WTC11 (cell line): ENCODE results near the gene GJA5. TPM values are rescaled to one million over a fixed set of nuclear protein-coding genes. Genes with fewer than 3 reads are reported as not detected.

ENCODE experiments used
- ATAC-seq: fragments of 200-7000 bp; cut with Tn5 transposase; 2 replicates; pipeline ENCODE4 v1.10.0; 2021; ENCODE audit warnings: mild to moderate bottlenecking, moderate library complexity
- CTCF ChIA-PET: fragments of 300-600 bp; sonication (Branson Sonifier 250); formaldehyde crosslinking; loops from one replicate; lab custom pipeline; 2021; ENCODE audit warnings: antibody characterized with exemption; lab: Charles Lee
- POLR2A ChIA-PET: fragments of 350-600 bp; sonication (Branson Sonifier 250); formaldehyde crosslinking; loops from one replicate; lab custom pipeline; 2021; ENCODE audit warnings: antibody characterized with exemption; lab: Charles Lee
- DNase-seq: peaks from one replicate; pipeline ENCODE4 v3.0.0; 2021; ENCODE audit warnings: low spot score
- H3K27ac Mint-ChIP-seq: 2 replicates; pipeline ENCODE4 v1.8.0; 2021; ENCODE audit warnings: mixed read lengths
- H3K27me3 Mint-ChIP-seq: 2 replicates; pipeline ENCODE4 v1.8.0; 2021; ENCODE audit warnings: low read depth, mild to moderate bottlenecking, moderate library complexity, mixed read lengths
- H3K36me3 Mint-ChIP-seq: 2 replicates; pipeline ENCODE4 v1.8.0; 2021; ENCODE audit warnings: mixed read lengths
- H3K4me1 Mint-ChIP-seq: 2 replicates; pipeline ENCODE4 v1.8.0; 2022; ENCODE audit warnings: mixed read lengths
- H3K4me3 Mint-ChIP-seq: 2 replicates; pipeline ENCODE4 v1.8.0; 2021; ENCODE audit warnings: mild to moderate bottlenecking, moderate library complexity, mixed read lengths
- H3K9me3 Mint-ChIP-seq: 2 replicates; pipeline ENCODE4 v1.8.0; 2021; ENCODE audit warnings: mixed read lengths
- GTF2I ChIP-seq: fragments of 250-450 bp; sonication (Bioruptor Pico); conservative IDR thresholded peaks from 2 replicates; pipeline ENCODE4 v1.4.0; 2021; ENCODE audit warnings: mild to moderate bottlenecking
- MXD4 ChIP-seq: fragments of 250-450 bp; sonication (Bioruptor Pico); IDR thresholded peaks from 2 replicates; pipeline ENCODE4 v1.8.0; 2021; ENCODE audit warnings: mild to moderate bottlenecking, moderate library complexity, borderline replicate concordance
- MYBL2 ChIP-seq: sonication (generic); formaldehyde crosslinking; IDR thresholded peaks from 2 replicates; pipeline ENCODE4 v1.8.1; 2023; ENCODE audit warnings: mild to moderate bottlenecking, moderate library complexity, missing genetic modification reagents
- NR1H2 ChIP-seq: sonication (generic); formaldehyde crosslinking; IDR thresholded peaks from 2 replicates; pipeline ENCODE4 v1.9.0; 2021; ENCODE audit warnings: mild to moderate bottlenecking, moderate library complexity, missing genetic modification reagents
- NR2C2 ChIP-seq: sonication (generic); formaldehyde crosslinking; IDR thresholded peaks from 2 replicates; pipeline ENCODE4 v1.8.0; 2022; ENCODE audit warnings: mild to moderate bottlenecking, missing genetic modification reagents
- NR3C1 ChIP-seq: sonication (generic); formaldehyde crosslinking; conservative IDR thresholded peaks from 2 replicates; pipeline ENCODE4 v1.8.1; 2023; ENCODE audit warnings: low read depth, mild to moderate bottlenecking, missing genetic modification reagents
- OVOL2 ChIP-seq: fragments of 250-450 bp; sonication (Bioruptor Pico); IDR thresholded peaks from 2 replicates; pipeline ENCODE4 v1.9.0; 2021; ENCODE audit warnings: mild to moderate bottlenecking, borderline replicate concordance
- PRRX2 ChIP-seq: fragments of 250-450 bp; sonication (Bioruptor Pico); IDR thresholded peaks from 2 replicates; pipeline ENCODE4 v1.8.0; 2021; ENCODE audit warnings: mild to moderate bottlenecking
- RELA ChIP-seq: sonication (generic); formaldehyde crosslinking; IDR thresholded peaks from 2 replicates; pipeline ENCODE4 v1.8.1; 2022; ENCODE audit warnings: missing genetic modification reagents, mild to moderate bottlenecking, borderline replicate concordance
- RORB ChIP-seq: fragments of 250-450 bp; sonication (Bioruptor Pico); IDR thresholded peaks from 2 replicates; pipeline ENCODE4 v1.9.0; 2021; ENCODE audit warnings: mild to moderate bottlenecking
- SOX15 ChIP-seq: fragments of 250-450 bp; sonication (Bioruptor Pico); IDR thresholded peaks from 2 replicates; pipeline ENCODE4 v1.9.0; 2021; ENCODE audit warnings: mild to moderate bottlenecking
- TP53 ChIP-seq: sonication (generic); formaldehyde crosslinking; IDR thresholded peaks from 2 replicates; pipeline ENCODE4 v1.8.1; 2023; ENCODE audit warnings: mild to moderate bottlenecking, missing genetic modification reagents
- ZNF232 ChIP-seq: sonication (generic); formaldehyde crosslinking; IDR thresholded peaks from 2 replicates; pipeline ENCODE4 v1.8.0; 2022; ENCODE audit warnings: mild to moderate bottlenecking, missing genetic modification reagents
- ZNF416 ChIP-seq: fragments of 250-450 bp; sonication (Bioruptor Pico); IDR thresholded peaks from 2 replicates; pipeline ENCODE4 v1.9.0; 2021; ENCODE audit warnings: mild to moderate bottlenecking, inconsistent platforms
- total RNA-seq: library from RNA; stranded (reverse); gene quantifications from 3 replicates; pipeline ENCODE4 v1.2.3, GENCODE V29; 2021
- TF ChIP-seq, protein P1 (sequence below): sonication (generic); formaldehyde crosslinking; conservative IDR thresholded peaks from 2 replicates; pipeline ENCODE4 v1.8.1; 2022; ENCODE audit warnings: mild to moderate bottlenecking, missing genetic modification reagents
- TF ChIP-seq, protein P2 (sequence below): fragments of 250-450 bp; sonication (Bioruptor Pico); IDR thresholded peaks from 2 replicates; pipeline ENCODE4 v1.9.0; 2021; ENCODE audit warnings: mild to moderate bottlenecking
- TF ChIP-seq, protein P3 (sequence below): sonication (generic); formaldehyde crosslinking; IDR thresholded peaks from 2 replicates; pipeline ENCODE4 v1.8.1; 2023; ENCODE audit warnings: mild to moderate bottlenecking, missing genetic modification reagents
- TF ChIP-seq, protein P4 (sequence below): fragments of 250-450 bp; sonication (Bioruptor Pico); IDR thresholded peaks from 2 replicates; pipeline ENCODE4 v1.9.0; 2021; ENCODE audit warnings: moderate library complexity, mild to moderate bottlenecking, inconsistent platforms, borderline replicate concordance
- TF ChIP-seq, protein P5 (sequence below): fragments of 200-600 bp; IDR thresholded peaks from 2 replicates; pipeline ENCODE4 v1.8.0; 2022; ENCODE audit warnings: antibody characterized with exemption
- TF ChIP-seq, protein P6 (sequence below): sonication (generic); formaldehyde crosslinking; IDR thresholded peaks from 2 replicates; pipeline ENCODE4 v1.8.1; 2023; ENCODE audit warnings: mild to moderate bottlenecking, missing genetic modification reagents, moderate library complexity

Gene GJA5
- total RNA-seq, 1 experiment from 2014 or later: 2.2 TPM

DNA sequence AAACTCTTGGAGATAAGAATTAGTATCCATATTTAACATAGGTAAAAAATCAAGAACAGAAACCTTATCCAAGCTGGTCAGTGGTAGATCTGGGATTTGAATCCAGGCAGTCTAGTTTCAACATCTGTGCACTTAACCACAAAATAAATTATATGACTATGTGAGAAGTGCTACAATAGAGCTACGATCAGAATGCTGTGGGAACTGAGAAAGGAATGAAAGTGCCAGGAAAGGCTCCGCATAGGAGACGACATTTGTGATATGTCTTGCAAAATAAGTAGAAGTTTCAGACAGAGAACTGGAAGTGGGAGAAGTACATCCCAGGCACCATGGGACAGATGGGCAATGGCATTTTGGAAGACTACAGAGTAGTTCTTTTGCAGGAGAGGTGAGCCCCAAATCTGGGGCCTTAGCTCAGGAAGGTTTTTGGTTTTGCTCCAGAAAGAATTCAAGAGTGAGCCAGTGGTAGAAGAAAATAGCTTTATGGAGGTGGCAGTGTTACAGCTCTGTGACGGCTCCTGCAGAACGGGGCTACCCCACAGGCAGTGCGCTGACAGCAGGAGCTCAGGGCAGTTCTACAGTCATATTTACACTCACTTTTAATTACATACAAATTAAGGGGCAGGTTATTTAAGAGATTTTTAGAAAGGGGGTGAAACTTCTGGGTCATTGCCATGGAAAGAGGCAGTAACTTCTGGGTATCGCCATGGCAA is 25.5 kb upstream of the GJA5 start:
- Mint-ChIP-seq H3K4me1 (peaks cover 10% of the 10 kb centered on the region), H3K9me3 (no peaks in the 10 kb centered on the region), H3K36me3 (no peaks in the 10 kb centered on the region), H3K27ac (no peak overlapping the region), H3K27me3 (no peaks in the 10 kb centered on the region), H3K4me3 (no peak overlapping the region)
- CTCF ChIA-PET: interaction anchor here (2.1 kb wide), 1 partner anchor 106 kb away, joined by 9 read pairs; no protein-coding TSS in a partner anchor
- POLR2A ChIA-PET: no interaction called here
- ATAC-seq (no peak), DNase-seq (no peak)
- TF ChIP-seq MYBL2 (CRISPR knock-in tag) (no peak), ZNF416 (CRISPR knock-in tag) (no peak), NR3C1 (CRISPR knock-in tag) (no peak), MXD4 (CRISPR knock-in tag) (no peak), ZNF232 (CRISPR knock-in tag) (no peak), SOX15 (CRISPR knock-in tag) (no peak), OVOL2 (CRISPR knock-in tag) (no peak), PRRX2 (no peak), NR1H2 (no peak), RORB (CRISPR knock-in tag) (no peak), GTF2I (CRISPR knock-in tag) (no peak)
- TF ChIP-seq, protein P1, sequence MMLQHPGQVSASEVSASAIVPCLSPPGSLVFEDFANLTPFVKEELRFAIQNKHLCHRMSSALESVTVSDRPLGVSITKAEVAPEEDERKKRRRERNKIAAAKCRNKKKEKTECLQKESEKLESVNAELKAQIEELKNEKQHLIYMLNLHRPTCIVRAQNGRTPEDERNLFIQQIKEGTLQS (CRISPR knock-in tag): no peak
- TF ChIP-seq, protein P2, sequence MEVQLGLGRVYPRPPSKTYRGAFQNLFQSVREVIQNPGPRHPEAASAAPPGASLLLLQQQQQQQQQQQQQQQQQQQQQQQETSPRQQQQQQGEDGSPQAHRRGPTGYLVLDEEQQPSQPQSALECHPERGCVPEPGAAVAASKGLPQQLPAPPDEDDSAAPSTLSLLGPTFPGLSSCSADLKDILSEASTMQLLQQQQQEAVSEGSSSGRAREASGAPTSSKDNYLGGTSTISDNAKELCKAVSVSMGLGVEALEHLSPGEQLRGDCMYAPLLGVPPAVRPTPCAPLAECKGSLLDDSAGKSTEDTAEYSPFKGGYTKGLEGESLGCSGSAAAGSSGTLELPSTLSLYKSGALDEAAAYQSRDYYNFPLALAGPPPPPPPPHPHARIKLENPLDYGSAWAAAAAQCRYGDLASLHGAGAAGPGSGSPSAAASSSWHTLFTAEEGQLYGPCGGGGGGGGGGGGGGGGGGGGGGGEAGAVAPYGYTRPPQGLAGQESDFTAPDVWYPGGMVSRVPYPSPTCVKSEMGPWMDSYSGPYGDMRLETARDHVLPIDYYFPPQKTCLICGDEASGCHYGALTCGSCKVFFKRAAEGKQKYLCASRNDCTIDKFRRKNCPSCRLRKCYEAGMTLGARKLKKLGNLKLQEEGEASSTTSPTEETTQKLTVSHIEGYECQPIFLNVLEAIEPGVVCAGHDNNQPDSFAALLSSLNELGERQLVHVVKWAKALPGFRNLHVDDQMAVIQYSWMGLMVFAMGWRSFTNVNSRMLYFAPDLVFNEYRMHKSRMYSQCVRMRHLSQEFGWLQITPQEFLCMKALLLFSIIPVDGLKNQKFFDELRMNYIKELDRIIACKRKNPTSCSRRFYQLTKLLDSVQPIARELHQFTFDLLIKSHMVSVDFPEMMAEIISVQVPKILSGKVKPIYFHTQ: no peak
- TF ChIP-seq, protein P3, sequence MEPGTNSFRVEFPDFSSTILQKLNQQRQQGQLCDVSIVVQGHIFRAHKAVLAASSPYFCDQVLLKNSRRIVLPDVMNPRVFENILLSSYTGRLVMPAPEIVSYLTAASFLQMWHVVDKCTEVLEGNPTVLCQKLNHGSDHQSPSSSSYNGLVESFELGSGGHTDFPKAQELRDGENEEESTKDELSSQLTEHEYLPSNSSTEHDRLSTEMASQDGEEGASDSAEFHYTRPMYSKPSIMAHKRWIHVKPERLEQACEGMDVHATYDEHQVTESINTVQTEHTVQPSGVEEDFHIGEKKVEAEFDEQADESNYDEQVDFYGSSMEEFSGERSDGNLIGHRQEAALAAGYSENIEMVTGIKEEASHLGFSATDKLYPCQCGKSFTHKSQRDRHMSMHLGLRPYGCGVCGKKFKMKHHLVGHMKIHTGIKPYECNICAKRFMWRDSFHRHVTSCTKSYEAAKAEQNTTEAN (CRISPR knock-in tag): no peak

DNA sequence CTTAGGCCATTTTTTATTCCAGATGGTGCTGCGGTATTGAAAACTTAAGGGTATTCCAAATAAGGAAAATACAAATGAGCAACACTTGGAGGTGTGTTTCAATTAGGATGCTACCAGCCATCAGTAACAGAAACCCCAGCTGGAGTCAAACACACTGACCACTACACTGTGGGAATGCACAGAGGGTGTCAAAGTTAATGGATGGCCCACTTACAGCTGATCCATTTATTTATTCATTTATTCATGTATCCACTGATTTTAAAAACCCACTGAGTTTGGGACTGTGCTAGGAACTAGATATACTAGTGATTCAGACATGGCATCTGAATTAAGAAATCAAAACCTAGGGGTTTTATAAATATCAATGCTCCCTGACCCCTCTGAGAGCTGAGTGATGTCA is 24.5 kb upstream of the GJA5 start:
- ATAC-seq (no peak), DNase-seq (no peak)
- H3K27ac Mint-ChIP-seq: no peak overlapping the region
- TF ChIP-seq TP53 (CRISPR knock-in tag): no peak
- no peak for TF ChIP-seq RELA (CRISPR knock-in tag)
- TF ChIP-seq, protein P4, sequence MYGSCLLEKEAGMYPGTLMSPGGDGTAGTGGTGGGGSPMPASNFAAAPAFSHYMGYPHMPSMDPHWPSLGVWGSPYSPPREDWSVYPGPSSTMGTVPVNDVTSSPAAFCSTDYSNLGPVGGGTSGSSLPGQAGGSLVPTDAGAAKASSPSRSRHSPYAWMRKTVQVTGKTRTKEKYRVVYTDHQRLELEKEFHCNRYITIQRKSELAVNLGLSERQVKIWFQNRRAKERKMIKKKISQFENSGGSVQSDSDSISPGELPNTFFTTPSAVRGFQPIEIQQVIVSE (CRISPR knock-in tag): no peak
- TF ChIP-seq, protein P5, sequence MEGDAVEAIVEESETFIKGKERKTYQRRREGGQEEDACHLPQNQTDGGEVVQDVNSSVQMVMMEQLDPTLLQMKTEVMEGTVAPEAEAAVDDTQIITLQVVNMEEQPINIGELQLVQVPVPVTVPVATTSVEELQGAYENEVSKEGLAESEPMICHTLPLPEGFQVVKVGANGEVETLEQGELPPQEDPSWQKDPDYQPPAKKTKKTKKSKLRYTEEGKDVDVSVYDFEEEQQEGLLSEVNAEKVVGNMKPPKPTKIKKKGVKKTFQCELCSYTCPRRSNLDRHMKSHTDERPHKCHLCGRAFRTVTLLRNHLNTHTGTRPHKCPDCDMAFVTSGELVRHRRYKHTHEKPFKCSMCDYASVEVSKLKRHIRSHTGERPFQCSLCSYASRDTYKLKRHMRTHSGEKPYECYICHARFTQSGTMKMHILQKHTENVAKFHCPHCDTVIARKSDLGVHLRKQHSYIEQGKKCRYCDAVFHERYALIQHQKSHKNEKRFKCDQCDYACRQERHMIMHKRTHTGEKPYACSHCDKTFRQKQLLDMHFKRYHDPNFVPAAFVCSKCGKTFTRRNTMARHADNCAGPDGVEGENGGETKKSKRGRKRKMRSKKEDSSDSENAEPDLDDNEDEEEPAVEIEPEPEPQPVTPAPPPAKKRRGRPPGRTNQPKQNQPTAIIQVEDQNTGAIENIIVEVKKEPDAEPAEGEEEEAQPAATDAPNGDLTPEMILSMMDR: no peak
- TF ChIP-seq NR2C2 (CRISPR knock-in tag): no peak
- TF ChIP-seq, protein P6, sequence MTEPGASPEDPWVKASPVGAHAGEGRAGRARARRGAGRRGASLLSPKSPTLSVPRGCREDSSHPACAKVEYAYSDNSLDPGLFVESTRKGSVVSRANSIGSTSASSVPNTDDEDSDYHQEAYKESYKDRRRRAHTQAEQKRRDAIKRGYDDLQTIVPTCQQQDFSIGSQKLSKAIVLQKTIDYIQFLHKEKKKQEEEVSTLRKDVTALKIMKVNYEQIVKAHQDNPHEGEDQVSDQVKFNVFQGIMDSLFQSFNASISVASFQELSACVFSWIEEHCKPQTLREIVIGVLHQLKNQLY (CRISPR knock-in tag): no peak
- ChIA-PET CTCF (interaction anchor here (2.1 kb wide), 1 partner anchor 107 kb away, joined by 9 read pairs; no protein-coding TSS in a partner anchor), POLR2A (no interaction called here)
- H3K36me3 Mint-ChIP-seq: no peaks in the 10 kb centered on the region
- peaks cover 20% of the 10 kb centered on the region for H3K4me1 Mint-ChIP-seq
- no peaks in the 10 kb centered on the region for H3K9me3 Mint-ChIP-seq
- no peak overlapping the region for H3K4me3 Mint-ChIP-seq
- H3K27me3 Mint-ChIP-seq: no peaks in the 10 kb centered on the region
